ENCODE data around the gene APEH.

The APEH gene

GRCh38 chr3:49652903-49653415 lies 21.2 kb upstream of the APEH start:
- DNase-seq: no peak
- Histone ChIP-seq H3K27me3 (no peaks in the 10 kb centered on the region), H3K4me3 (ENCODE audit: low read depth, low read length) (no peak overlapping the region), H3K4me1 (no peaks in the 10 kb centered on the region), H3K9me3 (no peaks in the 10 kb centered on the region), H3K36me3 (peaks cover 4% of the 10 kb centered on the region)
- TF ChIP-seq, protein P1, sequence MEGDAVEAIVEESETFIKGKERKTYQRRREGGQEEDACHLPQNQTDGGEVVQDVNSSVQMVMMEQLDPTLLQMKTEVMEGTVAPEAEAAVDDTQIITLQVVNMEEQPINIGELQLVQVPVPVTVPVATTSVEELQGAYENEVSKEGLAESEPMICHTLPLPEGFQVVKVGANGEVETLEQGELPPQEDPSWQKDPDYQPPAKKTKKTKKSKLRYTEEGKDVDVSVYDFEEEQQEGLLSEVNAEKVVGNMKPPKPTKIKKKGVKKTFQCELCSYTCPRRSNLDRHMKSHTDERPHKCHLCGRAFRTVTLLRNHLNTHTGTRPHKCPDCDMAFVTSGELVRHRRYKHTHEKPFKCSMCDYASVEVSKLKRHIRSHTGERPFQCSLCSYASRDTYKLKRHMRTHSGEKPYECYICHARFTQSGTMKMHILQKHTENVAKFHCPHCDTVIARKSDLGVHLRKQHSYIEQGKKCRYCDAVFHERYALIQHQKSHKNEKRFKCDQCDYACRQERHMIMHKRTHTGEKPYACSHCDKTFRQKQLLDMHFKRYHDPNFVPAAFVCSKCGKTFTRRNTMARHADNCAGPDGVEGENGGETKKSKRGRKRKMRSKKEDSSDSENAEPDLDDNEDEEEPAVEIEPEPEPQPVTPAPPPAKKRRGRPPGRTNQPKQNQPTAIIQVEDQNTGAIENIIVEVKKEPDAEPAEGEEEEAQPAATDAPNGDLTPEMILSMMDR (IDR thresholded peaks at IDR 0.05; ENCODE audit: low read depth, low read length): no peak

- Histone ChIP-seq H3K4me3 (ENCODE audit: low read depth, low read length) (no peak overlapping the region), H3K9me3 (no peaks in the 10 kb centered on the region), H3K27me3 (no peaks in the 10 kb centered on the region), H3K36me3 (peaks cover 4% of the 10 kb centered on the region), H3K4me1 (no peaks in the 10 kb centered on the region)
- TF ChIP-seq, protein P1 (IDR thresholded peaks at IDR 0.05; ENCODE audit: low read depth, low read length): no peak
- no peak for DNase-seq
Measured at GRCh38 chr3:49653621-49654020, 20.5 kb upstream of the APEH start.

DNA sequence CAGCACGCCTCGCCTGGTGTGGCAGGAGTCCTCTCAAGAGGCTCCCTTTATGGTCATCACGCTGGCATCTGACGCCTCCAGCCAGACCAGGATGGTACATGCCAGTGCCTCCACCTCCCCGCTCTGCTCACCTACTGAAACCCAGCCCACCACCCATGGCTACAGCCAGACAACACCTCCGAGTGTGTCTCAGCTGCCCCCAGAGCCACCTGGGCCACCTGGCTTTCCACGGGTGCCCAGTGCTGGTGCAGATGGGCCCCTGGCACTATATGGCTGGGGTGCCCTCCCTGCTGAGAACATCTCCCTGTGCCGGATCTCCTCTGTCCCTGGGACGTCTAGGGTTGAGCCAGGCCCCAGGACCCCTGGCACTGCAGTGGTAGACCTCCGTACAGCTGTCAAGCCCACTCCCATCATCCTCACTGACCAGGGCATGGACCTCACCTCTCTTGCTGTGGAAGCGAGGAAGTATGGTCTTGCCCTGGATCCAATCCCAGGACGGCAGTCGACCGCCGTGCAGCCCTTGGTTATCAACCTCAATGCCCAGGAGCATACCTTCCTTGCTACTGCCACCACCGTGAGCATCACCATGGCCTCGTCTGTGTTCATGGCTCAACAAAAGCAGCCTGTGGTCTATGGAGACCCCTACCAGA lies 19.9 kb upstream of the APEH start:
- Histone ChIP-seq H3K4me3 (ENCODE audit: low read depth, low read length) (no peak overlapping the region), H3K27me3 (no peaks in the 10 kb centered on the region), H3K9me3 (no peaks in the 10 kb centered on the region), H3K4me1 (no peaks in the 10 kb centered on the region), H3K36me3 (peaks cover 4% of the 10 kb centered on the region)
- DNase-seq: no peak
- TF ChIP-seq, protein P1 (IDR thresholded peaks at IDR 0.05; ENCODE audit: low read depth, low read length): no peak

GRCh38 chr3:49654955-49655556 lies 19.1 kb upstream of the APEH start:
- Histone ChIP-seq H3K36me3 (peaks cover 4% of the 10 kb centered on the region), H3K4me1 (no peaks in the 10 kb centered on the region), H3K27me3 (no peaks in the 10 kb centered on the region), H3K4me3 (ENCODE audit: low read depth, low read length) (no peak overlapping the region), H3K9me3 (no peaks in the 10 kb centered on the region)
- TF ChIP-seq, protein P1 (IDR thresholded peaks at IDR 0.05; ENCODE audit: low read depth, low read length): no peak
- no peak for DNase-seq

DNA sequence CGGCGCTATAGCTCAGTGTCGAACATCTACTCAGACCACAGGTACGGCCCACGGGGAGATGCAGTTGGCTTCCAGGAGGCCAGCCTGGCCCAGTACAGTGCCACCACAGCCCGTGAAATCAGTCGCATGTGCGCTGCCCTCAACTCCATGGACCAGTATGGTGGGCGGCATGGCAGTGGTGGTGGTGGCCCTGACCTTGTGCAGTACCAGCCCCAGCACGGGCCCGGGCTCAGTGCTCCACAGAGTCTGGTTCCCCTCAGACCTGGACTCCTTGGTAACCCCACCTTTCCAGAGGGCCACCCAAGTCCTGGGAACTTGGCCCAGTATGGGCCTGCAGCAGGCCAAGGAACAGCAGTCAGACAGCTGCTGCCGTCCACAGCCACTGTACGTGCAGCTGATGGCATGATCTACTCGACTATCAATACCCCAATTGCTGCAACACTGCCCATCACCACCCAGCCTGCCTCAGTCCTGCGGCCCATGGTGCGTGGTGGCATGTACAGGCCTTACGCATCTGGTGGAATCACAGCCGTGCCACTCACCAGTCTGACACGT lies 18.3 kb upstream of the APEH start:
- no peaks in the 10 kb centered on the region for H3K4me1 ChIP-seq
- TF ChIP-seq, protein P1 (IDR thresholded peaks at IDR 0.05; ENCODE audit: low read depth, low read length): no peak
- H3K27me3 ChIP-seq: no peaks in the 10 kb centered on the region
- H3K9me3 ChIP-seq: no peaks in the 10 kb centered on the region
- DNase-seq: no peak
- peaks cover 4% of the 10 kb centered on the region for H3K36me3 ChIP-seq
- H3K4me3 ChIP-seq (ENCODE audit: low read depth, low read length): no peak overlapping the region

Measured in BE2C (cell line).